SK-N-SH (cell line): Measurements from ENCODE around the gene TBC1D1.

Experiments used
- CTCF ChIP-seq: fragments of 200-600 bp; sonication (generic); IDR thresholded peaks from 2 replicates; pipeline ENCODE4 v1.6.1; 2017; ENCODE audit warnings: antibody characterized with exemption, mild to moderate bottlenecking, moderate library complexity
- ELF1 ChIP-seq: IDR thresholded peaks from 2 replicates; pipeline ENCODE4 v1.4.0; 2012
- EZH2phosphoT487 ChIP-seq: fragments of 200-600 bp; sonication (generic); IDR thresholded peaks from 2 replicates; pipeline ENCODE4 v1.6.1; 2017; ENCODE audit warnings: low read depth, mixed run types, mild to moderate bottlenecking, antibody characterized with exemption, moderate library complexity, borderline replicate concordance
- POLR2AphosphoS5 ChIP-seq: IDR thresholded peaks from 2 replicates; pipeline ENCODE4 v1.6.1; 2012; ENCODE audit warnings: low read depth, low read length
- REST ChIP-seq: IDR thresholded peaks from 2 replicates; pipeline ENCODE4 v1.6.1; 2012; ENCODE audit warnings: mild to moderate bottlenecking, low read depth, low read length, moderate library complexity
- TAF1 ChIP-seq: IDR thresholded peaks from 2 replicates; pipeline ENCODE4 v1.6.1; 2012; ENCODE audit warnings: low read depth, mild to moderate bottlenecking, low read length, moderate library complexity, borderline replicate concordance
- TEAD4 ChIP-seq: IDR thresholded peaks from 2 replicates; pipeline ENCODE4 v1.4.0; 2012; ENCODE audit warnings: mild to moderate bottlenecking, borderline replicate concordance; ENCODE audit not compliant: insufficient read depth
- USF2 ChIP-seq: fragments of 150-350 bp; IDR thresholded peaks from 2 replicates; pipeline ENCODE4 v1.6.1; 2017; ENCODE audit warnings: antibody characterized with exemption, low read length, low read depth, borderline replicate concordance

- TF ChIP-seq TEAD4 (no peak), CTCF (no peak), POLR2AphosphoS5 (no peak), EZH2phosphoT487 (no peak), ELF1 (no peak), REST (no peak), USF2 (no peak), TAF1 (no peak)
These were observed 228.9 kb downstream of the TBC1D1 start for GRCh38 chr4:38119668-38120385.
